Endodermal cell (in vitro differentiated cells): ENCODE data around the gene CAPZB. TPM values are rescaled to one million over a fixed set of nuclear protein-coding genes. Genes with fewer than 3 reads are reported as not detected.
"Not testable (repeated sequence)": the region's sequence is repeated elsewhere in the genome, so short reads cannot be mapped to it uniquely, and the experiment has no call there.

Experiments
- DNase-seq: peaks from one replicate; pipeline ENCODE4 v3.0.0-alpha.2; 2017
- H3K27ac ChIP-seq: 2 replicates; pipeline ENCODE4 v1.5.1; 2013; ENCODE audit warnings: mild to moderate bottlenecking, low read depth, low read length, moderate library complexity
- H3K27me3 ChIP-seq: 2 replicates; pipeline ENCODE4 v1.6.1; 2013; ENCODE audit warnings: mild to moderate bottlenecking, low read length, moderate library complexity; ENCODE audit not compliant: insufficient read depth, control insufficient read depth, poor library complexity, severe bottlenecking
- H3K36me3 ChIP-seq: 2 replicates; pipeline ENCODE4 v1.7.0; 2013; ENCODE audit warnings: mild to moderate bottlenecking, low read length, moderate library complexity; ENCODE audit not compliant: control insufficient read depth, insufficient read depth
- H3K4me1 ChIP-seq: one replicate; pipeline ENCODE4 v1.7.0; 2013; ENCODE audit warnings: low read length; ENCODE audit not compliant: control insufficient read depth, insufficient read depth
- H3K4me3 ChIP-seq: 2 replicates; pipeline ENCODE4 v1.5.1; 2013; ENCODE audit warnings: mild to moderate bottlenecking, low read length, moderate library complexity
- H3K9ac ChIP-seq: 2 replicates; pipeline ENCODE4 v1.6.1; 2013; ENCODE audit warnings: mild to moderate bottlenecking, low read length, moderate library complexity; ENCODE audit not compliant: poor library complexity, severe bottlenecking; ENCODE audit errors: extremely low read depth
- H3K9me3 ChIP-seq: 2 replicates; pipeline ENCODE4 v1.6.1; 2013; ENCODE audit warnings: mild to moderate bottlenecking, low read length, moderate library complexity; ENCODE audit not compliant: control insufficient read depth
- H3K27ac Mint-ChIP-seq: 2 replicates; pipeline ENCODE4 v1.8.0; 2020; ENCODE audit warnings: mixed read lengths
- H3K27me3 Mint-ChIP-seq: 2 replicates; pipeline ENCODE4 v1.8.0; 2021; ENCODE audit warnings: mild to moderate bottlenecking, mixed read lengths; ENCODE audit not compliant: insufficient read depth
- H3K36me3 Mint-ChIP-seq: 2 replicates; pipeline ENCODE4 v1.8.0; 2020; ENCODE audit warnings: low read depth, mixed read lengths
- H3K4me1 Mint-ChIP-seq: 2 replicates; pipeline ENCODE4 v1.8.0; 2020; ENCODE audit warnings: mixed read lengths
- H3K4me3 Mint-ChIP-seq: 2 replicates; pipeline ENCODE4 v1.8.0; 2020; ENCODE audit warnings: mild to moderate bottlenecking, moderate library complexity, mixed read lengths
- H3K9me3 Mint-ChIP-seq: 2 replicates; pipeline ENCODE4 v1.8.0; 2020; ENCODE audit warnings: mild to moderate bottlenecking, mixed read lengths
- WGBS, 2 experiments: methylation state at CpG; one replicate each; pipeline versions ENCODE4 v1.1.5 to v1.1.7; 2013; ENCODE audit warnings: missing lambda C conversion rate in 2 of 2, mixed read lengths in 1 of 2; ENCODE audit not compliant: insufficient coverage in 1 of 2, insufficient read length in 1 of 2; 5-methylcytosine and 5-hydroxymethylcytosine counted together
- total RNA-seq, 2 donors: library from RNA; stranded (reverse); fragmentation: NEBNext Ultra II Directional in 1 of 2; extraction: Animal tissue kit (Norgen Biotek cat#: 25700) in 1 of 2; gene quantifications; 2 replicates in 1 of 2; 3 replicates in 1 of 2; pipeline ENCODE4 v1.2.1, GENCODE V29; 2021
- TF ChIP-seq, protein P1 (sequence below): fragments of 200-600 bp; sonication (generic); conservative IDR thresholded peaks from 2 replicates; pipeline ENCODE4 v1.5.0; 2021; ENCODE audit warnings: antibody characterized with exemption, mild to moderate bottlenecking

CAPZB gene
- total RNA-seq, 2 donors from 2014 or later: 334 to 362 TPM

DNA sequence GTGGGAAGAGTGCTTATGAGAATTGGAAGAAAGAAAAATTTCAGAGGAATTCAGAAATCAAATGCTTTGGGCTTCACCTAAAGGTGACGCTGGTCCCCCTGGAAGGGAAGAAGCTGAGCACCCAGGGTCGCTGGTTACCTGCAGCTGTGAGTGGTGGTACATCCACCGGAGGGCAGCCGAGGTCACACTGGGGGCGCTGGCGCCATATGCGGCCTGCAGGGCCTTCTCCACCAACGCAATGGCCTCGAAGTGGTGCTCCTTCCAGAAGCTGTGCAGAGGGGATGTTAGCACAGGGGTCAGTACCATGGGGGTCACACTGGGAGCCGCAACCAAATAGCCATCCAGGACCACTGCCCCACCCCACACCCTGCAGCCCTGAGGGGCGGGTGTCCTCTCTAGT, 179.5 kb downstream of the CAPZB start:
- Histone ChIP-seq H3K27me3 (no peaks in the 10 kb centered on the region), H3K4me1 (peaks cover 3% of the 10 kb centered on the region), H3K27ac (no peak overlapping the region), H3K36me3 (peaks cover 59% of the 10 kb centered on the region), H3K9me3 (no peaks in the 10 kb centered on the region), H3K9ac (no peak overlapping the region), H3K4me3 (no peak overlapping the region)
- no peak overlapping the region for H3K27ac Mint-ChIP-seq
- DNase-seq: no peak
- peaks cover 62% of the 10 kb centered on the region for H3K36me3 Mint-ChIP-seq
- no peaks in the 10 kb centered on the region for H3K27me3 Mint-ChIP-seq
- TF ChIP-seq, protein P1, sequence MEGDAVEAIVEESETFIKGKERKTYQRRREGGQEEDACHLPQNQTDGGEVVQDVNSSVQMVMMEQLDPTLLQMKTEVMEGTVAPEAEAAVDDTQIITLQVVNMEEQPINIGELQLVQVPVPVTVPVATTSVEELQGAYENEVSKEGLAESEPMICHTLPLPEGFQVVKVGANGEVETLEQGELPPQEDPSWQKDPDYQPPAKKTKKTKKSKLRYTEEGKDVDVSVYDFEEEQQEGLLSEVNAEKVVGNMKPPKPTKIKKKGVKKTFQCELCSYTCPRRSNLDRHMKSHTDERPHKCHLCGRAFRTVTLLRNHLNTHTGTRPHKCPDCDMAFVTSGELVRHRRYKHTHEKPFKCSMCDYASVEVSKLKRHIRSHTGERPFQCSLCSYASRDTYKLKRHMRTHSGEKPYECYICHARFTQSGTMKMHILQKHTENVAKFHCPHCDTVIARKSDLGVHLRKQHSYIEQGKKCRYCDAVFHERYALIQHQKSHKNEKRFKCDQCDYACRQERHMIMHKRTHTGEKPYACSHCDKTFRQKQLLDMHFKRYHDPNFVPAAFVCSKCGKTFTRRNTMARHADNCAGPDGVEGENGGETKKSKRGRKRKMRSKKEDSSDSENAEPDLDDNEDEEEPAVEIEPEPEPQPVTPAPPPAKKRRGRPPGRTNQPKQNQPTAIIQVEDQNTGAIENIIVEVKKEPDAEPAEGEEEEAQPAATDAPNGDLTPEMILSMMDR: no peak
- H3K4me3 Mint-ChIP-seq: no peak overlapping the region
- peaks cover 1% of the 10 kb centered on the region for H3K4me1 Mint-ChIP-seq
- WGBS, 2 experiments: 90 to 96% methylated on average over 3 to 11 of the region's 11 CpGs
- H3K9me3 Mint-ChIP-seq: no peaks in the 10 kb centered on the region

DNA sequence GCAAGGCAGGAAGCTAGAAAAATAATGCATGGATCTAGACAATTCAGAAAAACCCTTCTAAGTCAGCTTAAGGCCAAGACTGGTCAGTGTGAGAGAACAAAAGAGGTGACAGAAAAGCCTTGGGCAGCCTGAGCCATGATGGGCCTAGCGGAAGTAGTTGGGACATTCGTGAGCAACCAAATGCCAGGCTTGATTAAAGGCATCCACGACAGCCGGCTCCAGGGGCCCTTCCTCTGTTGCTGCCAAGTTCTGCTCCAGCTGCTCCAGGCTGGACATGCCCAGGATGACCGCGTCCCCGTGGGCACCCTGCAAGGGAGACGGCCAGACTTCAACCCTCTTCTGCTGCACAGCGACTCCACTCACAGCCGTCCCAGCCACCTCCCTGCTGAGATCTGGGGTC, 181.3 kb downstream of the CAPZB start:
- not testable (repeated sequence) for H3K27me3 ChIP-seq, H3K9me3 Mint-ChIP-seq, H3K9ac ChIP-seq, H3K4me3 Mint-ChIP-seq, H3K27me3 Mint-ChIP-seq, H3K4me1 Mint-ChIP-seq, H3K9me3 ChIP-seq, H3K4me1 ChIP-seq, H3K27ac Mint-ChIP-seq, H3K4me3 ChIP-seq, DNase-seq, H3K27ac ChIP-seq
- 93 to 100% methylated on average over 3 to 10 of the region's 10 CpGs for WGBS, 2 experiments
- peaks cover 59% of the 10 kb centered on the region for H3K36me3 ChIP-seq
- peaks cover 72% of the 10 kb centered on the region for H3K36me3 Mint-ChIP-seq

DNA sequence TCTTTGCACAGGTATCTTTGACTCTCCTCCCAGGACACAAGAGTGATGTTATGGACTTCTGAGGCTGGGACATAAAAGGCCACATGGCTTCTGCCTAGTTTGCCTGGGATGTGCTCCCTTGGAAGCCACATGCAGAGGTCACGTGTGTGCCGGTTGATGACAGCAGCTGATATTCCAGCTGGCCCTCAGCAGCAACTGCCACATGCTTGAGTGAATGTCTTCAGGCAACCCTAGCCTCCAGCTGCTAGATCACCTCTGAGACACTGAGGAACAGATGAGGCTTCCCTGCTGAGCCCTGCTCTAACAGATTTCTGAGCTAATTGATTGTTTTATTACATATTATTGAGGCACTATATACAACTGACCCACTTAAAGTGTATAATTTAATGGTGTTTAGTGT, 185.1 kb downstream of the CAPZB start:
- H3K36me3 Mint-ChIP-seq: peaks cover 61% of the 10 kb centered on the region
- no peak overlapping the region for H3K27ac ChIP-seq
- no peaks in the 10 kb centered on the region for H3K4me1 ChIP-seq
- peaks cover 2% of the 10 kb centered on the region for H3K27me3 Mint-ChIP-seq
- TF ChIP-seq, protein P1: no peak
- DNase-seq: no peak
- no peak overlapping the region for H3K4me3 ChIP-seq
- H3K27me3 ChIP-seq: no peaks in the 10 kb centered on the region
- no peak overlapping the region for H3K9ac ChIP-seq
- H3K27ac Mint-ChIP-seq: peak overlapping the region; percentile 17
- H3K4me3 Mint-ChIP-seq: no peak overlapping the region
- H3K9me3 Mint-ChIP-seq: peaks cover 28% of the 10 kb centered on the region
- H3K36me3 ChIP-seq: peaks cover 24% of the 10 kb centered on the region
- no peaks in the 10 kb centered on the region for H3K4me1 Mint-ChIP-seq
- H3K9me3 ChIP-seq: peaks cover 8% of the 10 kb centered on the region
- 89% methylated on average over 2 of the region's 2 CpGs; no CpG with 5 or more reads in 1 of the 2 experiments for WGBS, 2 experiments

DNA sequence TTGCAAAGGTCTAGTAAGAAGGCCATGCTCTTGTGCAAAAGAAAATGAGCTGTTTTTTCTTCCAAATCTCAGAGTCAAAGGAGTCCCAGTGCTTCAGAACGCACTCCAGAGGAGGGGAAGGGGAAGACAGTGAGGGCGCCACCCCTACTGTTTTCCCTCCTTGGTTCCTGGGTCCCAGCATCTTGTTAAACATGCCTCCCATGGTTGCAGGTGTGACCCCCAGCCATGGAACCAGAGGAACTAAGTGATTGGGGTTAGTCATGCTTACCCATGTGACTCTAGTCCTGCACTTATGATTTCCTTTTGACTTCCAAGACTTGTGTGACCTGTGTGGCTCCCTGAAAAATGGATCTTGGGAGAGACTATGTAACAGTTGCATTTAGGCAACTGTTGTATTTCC, 190.7 kb downstream of the CAPZB start:
- no peaks in the 10 kb centered on the region for H3K4me1 ChIP-seq
- WGBS, 2 experiments: 90 to 95% methylated on average over 2 of the region's 2 CpGs
- Mint-ChIP-seq H3K4me3 (no peak overlapping the region), H3K9me3 (peaks cover 52% of the 10 kb centered on the region), H3K27ac (no peak overlapping the region), H3K27me3 (peaks cover 13% of the 10 kb centered on the region), H3K36me3 (peaks cover 30% of the 10 kb centered on the region), H3K4me1 (no peaks in the 10 kb centered on the region)
- DNase-seq: no peak
- H3K27ac ChIP-seq: no peak overlapping the region
- no peak overlapping the region for H3K9ac ChIP-seq
- TF ChIP-seq, protein P1: no peak
- peaks cover 43% of the 10 kb centered on the region for H3K9me3 ChIP-seq
- no peak overlapping the region for H3K4me3 ChIP-seq
- no peaks in the 10 kb centered on the region for H3K36me3 ChIP-seq
- H3K27me3 ChIP-seq: peaks cover 9% of the 10 kb centered on the region
